Ectodermal cell (in vitro differentiated cells): Measurements from ENCODE around the gene CEBPZOS.
"Not testable (repeated sequence)": the region's sequence is repeated elsewhere in the genome, so short reads cannot be mapped to it uniquely, and the experiment has no call there.

ENCODE experiments used
- H3K27ac ChIP-seq: 2 replicates; pipeline ENCODE4 v1.7.0; 2013; ENCODE audit warnings: mild to moderate bottlenecking, low read depth, low read length; ENCODE audit not compliant: insufficient read depth, poor library complexity, severe bottlenecking
- H3K27me3 ChIP-seq: 2 replicates; pipeline ENCODE4 v1.7.0; 2013; ENCODE audit warnings: mild to moderate bottlenecking, low read length; ENCODE audit not compliant: insufficient read depth, control insufficient read depth, poor library complexity, severe bottlenecking
- H3K36me3 ChIP-seq: one replicate; pipeline ENCODE4 v1.7.0; 2013; ENCODE audit warnings: low read length; ENCODE audit not compliant: control insufficient read depth, insufficient read depth
- H3K4me1 ChIP-seq: one replicate; pipeline ENCODE4 v1.7.0; 2013; ENCODE audit warnings: low read length; ENCODE audit not compliant: control insufficient read depth, insufficient read depth
- H3K4me3 ChIP-seq: 2 replicates; pipeline ENCODE4 v1.7.0; 2013; ENCODE audit warnings: low read depth, low read length, control low read depth; ENCODE audit not compliant: insufficient read depth
- H3K9me3 ChIP-seq: 2 replicates; pipeline ENCODE4 v1.7.0; 2013; ENCODE audit warnings: mild to moderate bottlenecking, low read length, moderate library complexity; ENCODE audit not compliant: control insufficient read depth
- WGBS, 2 experiments: methylation state at CpG; one replicate each; pipeline ENCODE4 v1.1.7; 2013; ENCODE audit warnings: missing lambda C conversion rate in 2 of 2; 5-methylcytosine and 5-hydroxymethylcytosine counted together

Gene CEBPZOS

DNA sequence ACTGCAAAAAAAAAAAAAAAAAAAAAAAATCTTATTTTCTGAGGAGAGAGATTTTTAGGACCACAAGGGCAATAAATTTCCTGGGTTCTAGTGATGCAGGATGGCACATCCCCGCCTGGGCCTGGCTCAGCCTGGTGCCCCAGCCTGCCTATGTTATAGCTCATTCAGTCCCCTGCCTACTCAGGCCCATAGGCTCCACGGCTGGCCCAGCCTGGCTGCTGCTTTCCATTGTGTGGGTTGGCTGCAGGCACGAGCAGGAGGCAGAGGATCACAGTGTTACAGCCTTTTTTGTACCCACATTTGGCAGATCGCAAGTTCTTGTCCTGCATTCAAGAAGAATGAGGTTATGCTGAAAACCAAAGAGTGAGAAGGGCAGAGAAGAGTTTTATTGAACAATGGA, 5.0 kb upstream of the CEBPZOS start:
- Histone ChIP-seq H3K36me3 (no peaks in the 10 kb centered on the region), H3K4me1 (peaks cover 4% of the 10 kb centered on the region), H3K4me3 (no peak overlapping the region), H3K9me3 (no peaks in the 10 kb centered on the region), H3K27me3 (peaks cover 4% of the 10 kb centered on the region), H3K27ac (no peak overlapping the region)
- 59 to 65% methylated on average over 4 of the region's 4 CpGs for WGBS, 2 experiments

DNA sequence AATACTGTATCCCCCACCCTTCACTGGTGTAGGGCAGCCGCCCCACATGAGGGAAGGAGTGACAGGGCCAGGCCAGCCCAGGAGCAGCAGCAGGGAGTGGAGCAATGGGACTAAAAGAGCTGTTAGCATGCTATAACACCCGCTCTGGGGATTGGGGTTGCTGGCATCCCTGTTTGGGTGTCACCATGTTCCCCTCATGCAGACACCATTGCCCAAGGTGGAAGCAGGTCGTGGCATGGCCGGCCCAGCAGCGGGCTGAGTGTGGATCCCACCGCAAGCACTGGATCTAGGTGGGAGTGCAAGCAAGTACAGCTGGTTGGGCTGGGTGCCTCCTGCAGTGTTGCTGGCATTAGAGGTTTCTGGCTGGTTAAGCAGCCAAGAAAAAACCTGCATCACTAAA, 4.5 kb upstream of the CEBPZOS start:
- H3K36me3 ChIP-seq: no peaks in the 10 kb centered on the region
- no peaks in the 10 kb centered on the region for H3K9me3 ChIP-seq
- H3K27me3 ChIP-seq: peaks cover 4% of the 10 kb centered on the region
- 73 to 75% methylated on average over 6 of the region's 6 CpGs for WGBS, 2 experiments
- peaks cover 4% of the 10 kb centered on the region for H3K4me1 ChIP-seq
- no peak overlapping the region for H3K4me3 ChIP-seq
- H3K27ac ChIP-seq: no peak overlapping the region

DNA sequence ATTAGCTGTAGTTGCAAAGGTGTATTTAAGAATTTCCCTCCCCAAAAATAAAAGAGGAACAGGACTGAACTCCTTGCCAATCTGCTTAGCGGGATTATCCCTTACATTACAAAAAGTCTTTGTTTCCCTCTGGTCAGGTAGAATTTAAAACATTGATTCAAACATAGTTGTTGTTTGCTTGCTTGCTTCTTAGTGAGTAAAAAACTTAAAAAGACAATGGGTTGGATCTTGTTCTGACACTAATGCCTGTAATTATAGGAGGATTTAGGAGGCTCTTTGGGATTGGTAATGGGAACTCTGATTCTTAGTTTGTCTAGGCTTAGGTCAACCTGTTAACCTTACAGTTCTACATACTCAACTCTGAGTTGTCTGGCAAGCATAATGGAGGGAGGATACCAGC, 3.7 kb upstream of the CEBPZOS start:
- Histone ChIP-seq H3K9me3 (no peaks in the 10 kb centered on the region), H3K4me3 (no peak overlapping the region), H3K27me3 (peaks cover 4% of the 10 kb centered on the region), H3K36me3 (no peaks in the 10 kb centered on the region), H3K4me1 (peaks cover 4% of the 10 kb centered on the region), H3K27ac (no peak overlapping the region)
- WGBS, 2 experiments: 50% methylated on average over 1 of the region's 1 CpG

DNA sequence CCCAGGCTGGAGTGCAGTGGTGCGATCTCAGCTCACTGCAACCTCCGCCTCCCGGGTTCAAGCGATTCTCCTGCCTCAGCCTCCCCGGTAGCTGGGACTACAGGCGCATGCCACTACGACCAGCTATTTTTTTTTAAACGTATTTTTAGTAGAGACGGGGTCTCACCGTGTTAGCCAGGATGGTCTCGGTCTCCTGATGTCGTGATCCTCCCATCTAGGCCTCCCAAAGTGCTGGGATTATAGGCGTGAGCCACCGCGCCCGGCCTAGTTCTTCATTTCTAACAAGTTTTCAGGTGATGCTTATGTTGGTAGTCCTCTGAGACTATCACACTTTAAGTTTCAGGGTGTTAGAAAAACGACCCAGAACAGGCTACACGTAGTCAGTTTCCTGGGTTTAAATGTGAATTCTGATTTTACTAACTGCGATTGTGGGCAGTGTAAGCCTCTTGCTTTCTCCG, 405 bp upstream of the CEBPZOS start:
- not testable (repeated sequence) for H3K4me1 ChIP-seq, H3K27me3 ChIP-seq, H3K36me3 ChIP-seq, H3K9me3 ChIP-seq, H3K27ac ChIP-seq
- H3K4me3 ChIP-seq: peak overlapping the region; percentile 51
- WGBS, 2 experiments: 93 to 94% methylated on average over 20 of the region's 20 CpGs

DNA sequence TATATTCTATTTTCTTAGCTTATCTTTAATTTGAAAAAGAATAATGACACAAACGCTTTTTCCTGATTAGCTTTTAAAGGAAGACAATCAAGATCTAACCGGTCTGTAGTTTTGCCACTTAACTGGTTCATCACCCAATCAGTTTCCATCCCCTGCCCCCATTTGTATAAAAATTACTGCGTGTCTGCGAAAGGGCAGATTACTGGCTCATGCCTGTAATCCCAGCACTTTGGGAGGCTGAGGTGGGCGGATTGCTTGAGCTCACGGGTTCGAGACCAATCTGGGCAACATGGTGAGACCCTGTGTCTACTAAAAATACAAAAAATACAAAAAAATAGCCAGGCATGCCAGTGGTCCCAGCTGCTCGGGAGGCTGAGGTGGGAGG, 2.4 kb downstream of the CEBPZOS start:
- Histone ChIP-seq H3K4me1 (no peaks in the 10 kb centered on the region), H3K36me3 (peaks cover 13% of the 10 kb centered on the region), H3K4me3 (no peak overlapping the region), H3K27ac (no peak overlapping the region), H3K27me3 (no peaks in the 10 kb centered on the region), H3K9me3 (peaks cover 2% of the 10 kb centered on the region)
- WGBS, 2 experiments: 77 to 83% methylated on average over 8 of the region's 8 CpGs

DNA sequence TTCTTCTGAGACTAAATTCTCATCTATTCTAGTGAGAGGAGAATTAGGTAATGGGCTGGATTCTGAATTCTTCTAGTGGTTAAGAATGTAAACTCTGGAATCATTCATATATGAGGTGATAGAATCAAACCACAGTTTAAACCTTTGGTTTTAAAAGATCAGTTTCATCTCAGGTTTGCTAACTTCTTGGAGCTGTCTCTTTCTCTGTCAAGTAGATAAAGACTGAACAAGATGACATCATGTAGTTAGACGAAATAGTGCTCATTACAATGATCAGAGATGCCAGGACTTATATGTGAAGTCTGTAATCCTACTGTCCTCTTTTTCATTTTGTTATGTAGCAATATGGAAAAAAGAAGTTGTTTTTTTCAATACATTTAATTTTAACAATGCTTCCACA, 4.9 kb downstream of the CEBPZOS start:
- WGBS, 2 experiments: 100% methylated on average over 1 of the region's 1 CpG
- H3K27ac ChIP-seq: no peak overlapping the region
- peaks cover 5% of the 10 kb centered on the region for H3K9me3 ChIP-seq
- no peaks in the 10 kb centered on the region for H3K27me3 ChIP-seq
- H3K4me3 ChIP-seq: no peak overlapping the region
- peaks cover 26% of the 10 kb centered on the region for H3K36me3 ChIP-seq
- no peaks in the 10 kb centered on the region for H3K4me1 ChIP-seq

DNA sequence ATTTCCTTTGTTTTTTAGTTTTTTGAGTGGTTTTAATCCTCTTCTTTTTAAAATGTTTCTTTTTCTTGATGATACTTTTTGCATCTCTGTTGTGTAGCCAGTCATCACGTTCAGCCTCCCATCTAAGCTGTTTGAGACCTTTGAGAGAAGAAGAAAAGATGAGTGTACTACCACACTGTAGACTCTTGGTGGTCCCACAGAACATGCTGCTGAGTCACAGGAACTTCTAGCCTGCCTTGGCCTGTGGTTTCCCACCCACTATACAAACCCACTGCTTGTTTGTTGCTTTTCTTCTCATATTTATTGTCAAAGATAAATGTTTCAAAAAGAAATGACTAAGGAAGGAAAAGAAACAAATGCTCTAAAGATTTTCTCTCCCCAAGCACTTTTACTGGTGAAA, 5.5 kb downstream of the CEBPZOS start:
- 70 to 92% methylated on average over 1 of the region's 1 CpG for WGBS, 2 experiments
- H3K4me1 ChIP-seq: no peaks in the 10 kb centered on the region
- peaks cover 31% of the 10 kb centered on the region for H3K36me3 ChIP-seq
- H3K27me3 ChIP-seq: no peaks in the 10 kb centered on the region
- no peak overlapping the region for H3K4me3 ChIP-seq
- H3K9me3 ChIP-seq: peaks cover 5% of the 10 kb centered on the region
- H3K27ac ChIP-seq: no peak overlapping the region

DNA sequence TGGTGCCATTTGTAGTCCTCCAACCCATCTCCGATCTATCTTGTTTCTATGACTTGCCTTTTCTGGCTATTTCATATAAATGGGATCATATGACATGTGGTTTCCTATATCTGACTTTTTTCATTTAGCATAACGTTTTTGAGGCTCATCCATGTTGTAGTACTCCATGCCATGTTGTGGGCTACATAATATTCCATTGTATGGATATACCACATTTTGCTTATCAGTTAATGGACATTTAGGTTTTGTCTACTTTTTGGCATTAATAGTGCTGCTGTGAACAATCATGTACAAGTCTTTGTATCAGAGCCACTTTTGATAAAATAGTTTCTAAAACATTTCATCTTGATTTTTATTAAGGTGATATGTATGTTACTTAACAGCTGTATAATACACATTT, 7.4 kb downstream of the CEBPZOS start:
- no peak overlapping the region for H3K27ac ChIP-seq
- 85 to 100% methylated on average over 1 to 2 of the region's 2 CpGs for whole genome bisulfite sequencing, 2 experiments
- H3K36me3 ChIP-seq: peaks cover 46% of the 10 kb centered on the region
- H3K4me3 ChIP-seq: no peak overlapping the region
- H3K9me3 ChIP-seq: peaks cover 5% of the 10 kb centered on the region
- H3K27me3 ChIP-seq: no peaks in the 10 kb centered on the region
- H3K4me1 ChIP-seq: no peaks in the 10 kb centered on the region

DNA sequence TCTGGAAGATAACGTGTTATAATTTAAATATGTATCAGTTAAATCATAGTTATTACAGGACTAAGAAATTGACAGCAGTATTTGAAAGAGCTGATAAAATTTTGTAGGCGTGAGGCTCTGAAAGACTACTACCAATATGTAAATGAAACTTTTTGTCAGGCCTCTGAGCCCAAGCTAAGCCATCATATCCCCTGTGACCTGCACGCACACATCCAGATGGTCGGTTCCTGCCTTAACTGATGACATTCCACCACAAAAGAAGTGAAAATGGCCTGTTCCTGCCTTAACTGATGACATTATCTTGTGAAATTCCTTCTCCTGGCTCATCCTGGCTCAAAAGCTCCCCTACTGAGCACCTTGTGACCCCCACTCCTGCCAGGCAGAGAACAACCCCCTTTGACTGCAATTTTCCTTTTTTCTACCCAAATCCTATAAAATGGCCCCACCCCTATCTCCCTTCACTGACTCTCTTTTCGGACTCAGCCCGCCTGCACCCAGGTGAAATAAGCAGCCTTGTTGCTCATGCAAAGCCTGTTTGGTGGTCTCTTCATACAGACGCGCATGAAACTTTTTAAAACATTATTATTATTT, 8.9 kb downstream of the CEBPZOS start:
- not testable (repeated sequence) for H3K4me3 ChIP-seq, H3K27ac ChIP-seq, H3K27me3 ChIP-seq, H3K9me3 ChIP-seq, H3K4me1 ChIP-seq
- peaks cover 61% of the 10 kb centered on the region for H3K36me3 ChIP-seq
- WGBS, 2 experiments: 37 to 45% methylated on average over 5 to 8 of the region's 8 CpGs

DNA sequence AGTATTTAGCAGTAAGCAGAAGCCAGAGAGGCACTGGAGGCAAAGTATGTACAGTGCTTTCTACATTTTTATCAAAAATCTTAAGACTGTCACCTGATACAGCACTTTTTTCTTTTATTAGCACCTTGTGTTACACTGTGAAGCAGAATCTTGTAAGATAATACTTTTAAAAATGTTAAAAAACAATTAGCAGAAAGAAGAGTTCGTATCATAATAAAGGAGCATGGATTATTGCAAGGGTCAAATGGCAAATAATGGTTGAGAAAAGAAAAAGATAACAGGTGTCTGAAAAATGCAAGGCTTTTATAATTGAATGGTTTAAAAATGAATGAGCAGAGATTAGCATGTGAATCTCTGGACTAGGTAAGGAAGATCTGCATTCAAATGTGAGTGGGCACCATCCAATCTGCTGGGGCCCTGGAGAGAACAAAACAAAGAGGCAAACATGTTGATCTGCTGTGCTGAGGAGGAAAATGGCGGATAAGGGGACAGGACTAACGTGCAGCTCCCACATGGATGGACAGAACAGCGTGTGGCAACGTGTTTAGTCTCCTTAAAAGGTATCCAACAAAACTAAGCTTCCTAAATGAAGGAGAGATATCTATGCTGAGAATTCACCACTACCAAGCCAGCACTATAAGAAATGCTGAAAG, 9.5 kb downstream of the CEBPZOS start:
- H3K4me3 ChIP-seq: no peak overlapping the region
- H3K4me1 ChIP-seq: no peaks in the 10 kb centered on the region
- H3K27me3 ChIP-seq: no peaks in the 10 kb centered on the region
- H3K9me3 ChIP-seq: peaks cover 5% of the 10 kb centered on the region
- WGBS, 2 experiments: 49 to 54% methylated on average over 5 of the region's 5 CpGs
- H3K36me3 ChIP-seq: peaks cover 67% of the 10 kb centered on the region
- peak overlapping the region; percentile 54 for H3K27ac ChIP-seq
